ENCODE data around the gene RFX8.

DNA sequence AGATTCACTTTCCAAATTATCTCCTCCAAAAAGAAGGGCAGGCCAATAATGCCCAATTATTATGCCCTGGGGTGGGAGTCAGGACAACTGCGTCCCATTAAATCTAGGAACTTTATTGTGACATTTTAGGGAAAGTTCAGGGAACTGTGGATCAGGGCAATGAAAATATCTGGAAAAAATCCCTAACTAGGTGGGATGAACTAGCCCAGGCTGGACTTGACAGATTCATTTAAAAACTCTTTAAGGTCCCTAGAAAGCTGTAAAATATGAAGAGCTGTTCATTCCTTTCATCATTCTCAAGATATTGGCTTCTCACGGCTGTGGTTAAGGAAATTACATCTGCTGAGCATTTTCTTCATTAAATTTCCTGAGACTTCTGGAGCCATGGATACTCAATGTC is 95.8 kb downstream of the RFX8 start:
- TF ChIP-seq ZBTB8A (tag by site-specific recombination; IDR thresholded peaks at IDR 0.05) (no peak), ZNF660 (tag by site-specific recombination; IDR thresholded peaks at IDR 0.05) (no peak), KLF10 (tag by site-specific recombination; IDR thresholded peaks at IDR 0.05) (no peak), SCRT2 (tag by site-specific recombination; IDR thresholded peaks at IDR 0.05) (no peak), MEIS1 (CRISPR knock-in tag; IDR thresholded peaks at IDR 0.05; ENCODE audit: borderline replicate concordance) (no peak), ZNF394 (tag by site-specific recombination; IDR thresholded peaks at IDR 0.05; ENCODE audit: borderline replicate concordance) (no peak), ZNF37A (tag by site-specific recombination; IDR thresholded peaks at IDR 0.05) (no peak)
- TF ChIP-seq, protein P1, sequence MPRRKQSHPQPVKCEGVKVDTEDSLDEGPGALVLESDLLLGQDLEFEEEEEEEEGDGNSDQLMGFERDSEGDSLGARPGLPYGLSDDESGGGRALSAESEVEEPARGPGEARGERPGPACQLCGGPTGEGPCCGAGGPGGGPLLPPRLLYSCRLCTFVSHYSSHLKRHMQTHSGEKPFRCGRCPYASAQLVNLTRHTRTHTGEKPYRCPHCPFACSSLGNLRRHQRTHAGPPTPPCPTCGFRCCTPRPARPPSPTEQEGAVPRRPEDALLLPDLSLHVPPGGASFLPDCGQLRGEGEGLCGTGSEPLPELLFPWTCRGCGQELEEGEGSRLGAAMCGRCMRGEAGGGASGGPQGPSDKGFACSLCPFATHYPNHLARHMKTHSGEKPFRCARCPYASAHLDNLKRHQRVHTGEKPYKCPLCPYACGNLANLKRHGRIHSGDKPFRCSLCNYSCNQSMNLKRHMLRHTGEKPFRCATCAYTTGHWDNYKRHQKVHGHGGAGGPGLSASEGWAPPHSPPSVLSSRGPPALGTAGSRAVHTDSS (tag by site-specific recombination; IDR thresholded peaks at IDR 0.05), result no peak
- TF ChIP-seq, protein P2, sequence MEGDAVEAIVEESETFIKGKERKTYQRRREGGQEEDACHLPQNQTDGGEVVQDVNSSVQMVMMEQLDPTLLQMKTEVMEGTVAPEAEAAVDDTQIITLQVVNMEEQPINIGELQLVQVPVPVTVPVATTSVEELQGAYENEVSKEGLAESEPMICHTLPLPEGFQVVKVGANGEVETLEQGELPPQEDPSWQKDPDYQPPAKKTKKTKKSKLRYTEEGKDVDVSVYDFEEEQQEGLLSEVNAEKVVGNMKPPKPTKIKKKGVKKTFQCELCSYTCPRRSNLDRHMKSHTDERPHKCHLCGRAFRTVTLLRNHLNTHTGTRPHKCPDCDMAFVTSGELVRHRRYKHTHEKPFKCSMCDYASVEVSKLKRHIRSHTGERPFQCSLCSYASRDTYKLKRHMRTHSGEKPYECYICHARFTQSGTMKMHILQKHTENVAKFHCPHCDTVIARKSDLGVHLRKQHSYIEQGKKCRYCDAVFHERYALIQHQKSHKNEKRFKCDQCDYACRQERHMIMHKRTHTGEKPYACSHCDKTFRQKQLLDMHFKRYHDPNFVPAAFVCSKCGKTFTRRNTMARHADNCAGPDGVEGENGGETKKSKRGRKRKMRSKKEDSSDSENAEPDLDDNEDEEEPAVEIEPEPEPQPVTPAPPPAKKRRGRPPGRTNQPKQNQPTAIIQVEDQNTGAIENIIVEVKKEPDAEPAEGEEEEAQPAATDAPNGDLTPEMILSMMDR (tag by site-specific recombination; IDR thresholded peaks at IDR 0.05), result no peak
- TF ChIP-seq, protein P3, sequence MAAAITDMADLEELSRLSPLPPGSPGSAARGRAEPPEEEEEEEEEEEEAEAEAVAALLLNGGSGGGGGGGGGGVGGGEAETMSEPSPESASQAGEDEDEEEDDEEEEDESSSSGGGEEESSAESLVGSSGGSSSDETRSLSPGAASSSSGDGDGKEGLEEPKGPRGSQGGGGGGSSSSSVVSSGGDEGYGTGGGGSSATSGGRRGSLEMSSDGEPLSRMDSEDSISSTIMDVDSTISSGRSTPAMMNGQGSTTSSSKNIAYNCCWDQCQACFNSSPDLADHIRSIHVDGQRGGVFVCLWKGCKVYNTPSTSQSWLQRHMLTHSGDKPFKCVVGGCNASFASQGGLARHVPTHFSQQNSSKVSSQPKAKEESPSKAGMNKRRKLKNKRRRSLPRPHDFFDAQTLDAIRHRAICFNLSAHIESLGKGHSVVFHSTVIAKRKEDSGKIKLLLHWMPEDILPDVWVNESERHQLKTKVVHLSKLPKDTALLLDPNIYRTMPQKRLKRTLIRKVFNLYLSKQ (tag by site-specific recombination; IDR thresholded peaks at IDR 0.05; ENCODE audit: borderline replicate concordance), result no peak

Data from HEK293 (cell line).